HG03521 (cell line): ENCODE measurements around the gene FOSL2.

Experiments used
- ATAC-seq: cut with Tn5 transposase; IDR thresholded peaks from one replicate; pipeline ENCODE4 v1.9.1; 2021; ENCODE audit warnings: mild to moderate bottlenecking, moderate library complexity; ENCODE audit not compliant: unreplicated experiment

The FOSL2 gene

GRCh38 chr2:28408764-28409599, 16.3 kb downstream of the FOSL2 start:
- no peak for ATAC-seq

DNA sequence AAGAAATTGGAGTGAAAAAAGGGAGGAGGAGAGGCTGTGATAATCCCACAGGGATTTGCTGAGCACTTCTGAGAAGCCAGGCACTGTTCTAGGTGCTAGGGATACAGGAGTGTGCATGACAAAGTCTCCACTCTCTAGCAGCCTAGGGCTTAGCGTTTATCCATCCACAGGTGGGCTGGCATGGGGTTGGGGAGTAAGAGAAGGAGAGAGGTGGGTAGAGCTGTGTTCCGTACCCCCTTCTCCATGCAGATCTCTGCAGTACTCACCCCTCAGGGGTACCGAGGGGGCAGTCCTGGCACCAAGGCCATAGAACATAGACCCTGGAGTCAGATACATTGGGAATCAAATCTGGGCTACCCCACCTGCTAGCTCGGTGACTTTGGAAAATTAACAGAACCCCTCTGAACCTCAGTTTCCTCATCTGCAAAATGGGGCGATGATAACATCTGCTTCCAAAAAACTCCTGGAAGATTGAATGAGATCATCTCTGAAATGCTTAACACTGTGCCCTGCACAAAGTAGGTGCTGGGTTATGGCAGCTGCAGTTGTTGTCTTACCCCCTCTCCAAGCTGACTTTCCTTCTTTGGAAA, 18.6 kb downstream of the FOSL2 start:
- no peak for ATAC-seq

DNA sequence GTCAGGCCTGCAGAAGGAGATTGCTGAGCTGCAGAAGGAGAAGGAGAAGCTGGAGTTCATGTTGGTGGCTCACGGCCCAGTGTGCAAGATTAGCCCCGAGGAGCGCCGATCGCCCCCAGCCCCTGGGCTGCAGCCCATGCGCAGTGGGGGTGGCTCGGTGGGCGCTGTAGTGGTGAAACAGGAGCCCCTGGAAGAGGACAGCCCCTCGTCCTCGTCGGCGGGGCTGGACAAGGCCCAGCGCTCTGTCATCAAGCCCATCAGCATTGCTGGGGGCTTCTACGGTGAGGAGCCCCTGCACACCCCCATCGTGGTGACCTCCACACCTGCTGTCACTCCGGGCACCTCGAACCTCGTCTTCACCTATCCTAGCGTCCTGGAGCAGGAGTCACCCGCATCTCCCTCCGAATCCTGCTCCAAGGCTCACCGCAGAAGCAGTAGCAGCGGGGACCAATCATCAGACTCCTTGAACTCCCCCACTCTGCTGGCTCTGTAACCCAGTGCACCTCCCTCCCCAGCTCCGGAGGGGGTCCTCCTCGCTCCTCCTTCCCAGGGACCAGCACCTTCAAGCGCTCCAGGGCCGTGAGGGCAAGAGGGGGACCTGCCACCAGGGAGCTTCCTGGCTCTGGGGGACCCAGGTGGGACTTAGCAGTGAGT, 19.4 kb downstream of the FOSL2 start:
- no peak for ATAC-seq

DNA sequence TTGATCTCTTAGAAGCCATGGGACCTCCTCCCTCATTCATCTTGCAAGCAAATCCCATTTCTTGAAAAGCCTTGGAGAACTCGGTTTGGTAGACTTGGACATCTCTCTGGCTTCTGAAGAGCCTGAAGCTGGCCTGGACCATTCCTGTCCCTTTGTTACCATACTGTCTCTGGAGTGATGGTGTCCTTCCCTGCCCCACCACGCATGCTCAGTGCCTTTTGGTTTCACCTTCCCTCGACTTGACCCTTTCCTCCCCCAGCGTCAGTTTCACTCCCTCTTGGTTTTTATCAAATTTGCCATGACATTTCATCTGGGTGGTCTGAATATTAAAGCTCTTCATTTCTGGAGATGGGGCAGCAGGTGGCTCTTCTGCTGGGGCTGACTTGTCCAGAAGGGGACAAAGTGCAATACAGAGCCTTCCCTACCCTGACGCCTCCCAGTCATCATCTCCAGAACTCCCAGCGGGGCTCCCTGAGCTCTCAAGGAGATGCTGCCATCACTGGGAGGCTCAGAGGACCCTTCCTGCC, 20.0 kb downstream of the FOSL2 start:
- ATAC-seq, result no peak

- ATAC-seq, result no peak
These were observed 20.7 kb downstream of the FOSL2 start for GRCh38 chr2:28413152-28413898.

DNA sequence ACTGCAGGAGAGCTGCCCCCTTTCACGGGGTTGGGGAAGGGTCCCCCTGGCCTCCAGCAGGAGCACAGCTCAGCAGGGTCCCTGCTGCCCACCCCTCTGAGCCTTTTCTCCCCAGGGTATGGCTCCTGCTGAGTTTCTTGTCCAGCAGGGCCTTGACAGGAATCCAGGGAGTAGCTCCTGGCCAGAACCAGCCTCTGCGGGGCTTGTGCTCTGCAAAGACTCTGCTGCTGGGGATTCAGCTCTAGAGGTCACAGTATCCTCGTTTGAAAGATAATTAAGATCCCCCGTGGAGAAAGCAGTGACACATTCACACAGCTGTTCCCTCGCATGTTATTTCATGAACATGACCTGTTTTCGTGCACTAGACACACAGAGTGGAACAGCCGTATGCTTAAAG, 21.2 kb downstream of the FOSL2 start:
- ATAC-seq, result no peak

DNA sequence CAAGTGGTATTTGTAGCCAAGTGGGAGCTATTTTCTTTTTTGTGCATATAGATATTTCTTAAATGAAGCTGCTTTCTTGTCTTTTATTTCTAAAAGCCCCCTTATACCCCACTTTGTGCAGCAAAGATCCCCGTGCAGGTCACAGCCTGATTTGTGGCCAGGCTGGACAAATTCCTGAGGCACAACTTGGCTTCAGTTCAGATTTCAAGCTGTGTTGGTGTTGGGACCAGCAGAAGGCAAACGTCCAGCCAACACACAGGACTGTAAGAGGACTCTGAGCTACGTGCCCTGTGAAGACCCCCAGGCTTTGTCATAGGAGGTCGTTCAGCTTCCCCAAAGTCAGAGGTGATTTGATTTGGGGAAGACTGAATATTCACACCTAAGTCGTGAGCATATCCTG, 21.9 kb downstream of the FOSL2 start:
- ATAC-seq, result no peak

DNA sequence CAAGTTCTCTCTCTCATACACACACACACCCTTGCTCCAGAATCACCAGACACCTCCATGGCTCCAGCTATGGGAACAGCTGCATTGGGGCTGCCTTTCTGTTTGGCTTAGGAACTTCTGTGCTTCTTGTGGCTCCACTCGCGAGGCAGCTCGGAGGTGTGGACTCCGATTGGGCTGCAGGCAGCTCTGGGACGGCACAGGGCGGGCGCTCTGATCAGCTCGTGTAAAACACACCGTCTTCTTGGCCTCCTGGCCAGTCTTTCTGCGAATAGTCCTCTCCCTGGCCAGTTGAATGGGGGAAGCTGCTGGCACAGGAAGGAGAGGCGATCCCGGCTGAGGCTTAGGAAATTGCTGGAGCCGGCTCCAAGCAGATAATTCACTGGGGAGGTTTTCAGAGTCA, 22.4 kb downstream of the FOSL2 start:
- ATAC-seq, result no peak

- ATAC-seq, result no peak
These were observed 23.1 kb downstream of the FOSL2 start for GRCh38 chr2:28415715-28416114.

GRCh38 chr2:28419003-28419402, 26.3 kb downstream of the FOSL2 start:
- ATAC-seq, result no peak

DNA sequence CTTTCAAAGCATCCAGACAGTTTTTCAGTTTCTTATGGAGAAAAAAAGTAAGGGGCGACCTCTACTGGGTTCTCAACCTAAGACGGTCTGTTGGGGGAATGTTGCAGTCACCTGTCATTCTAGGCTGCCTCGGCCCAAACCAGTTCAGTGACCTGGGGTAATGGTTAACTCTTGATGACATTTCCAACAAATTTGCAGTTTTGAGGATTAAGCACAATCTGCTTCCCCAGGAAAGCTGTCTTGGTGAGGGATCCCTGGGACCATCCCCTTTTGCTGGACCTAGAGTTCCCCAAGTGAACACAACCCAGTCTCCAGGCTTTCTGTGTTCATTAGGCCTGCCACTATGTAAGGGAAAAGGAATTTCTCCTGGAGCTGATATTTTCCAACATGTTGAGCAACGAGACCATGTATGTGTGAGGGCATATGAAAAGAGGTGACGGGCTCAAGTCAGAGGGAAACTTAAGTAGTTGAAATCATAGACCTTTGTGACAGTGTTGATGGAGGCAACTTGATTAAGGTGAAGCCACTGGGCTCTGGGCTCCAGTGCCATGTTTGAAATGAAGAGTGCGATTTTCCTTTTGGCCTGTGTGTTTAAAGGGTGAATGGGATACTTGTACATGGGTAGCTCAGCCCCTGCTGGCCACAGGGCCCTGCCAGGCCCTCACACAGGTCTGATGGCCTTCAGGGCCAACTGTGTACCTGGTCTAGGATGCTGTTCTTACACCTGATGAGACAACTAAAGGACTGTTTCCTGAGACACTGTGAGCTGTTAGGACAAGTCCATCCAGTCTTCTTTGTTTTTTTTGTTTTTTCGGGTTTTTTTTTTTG, 27.0 kb downstream of the FOSL2 start:
- ATAC-seq, result no peak

DNA sequence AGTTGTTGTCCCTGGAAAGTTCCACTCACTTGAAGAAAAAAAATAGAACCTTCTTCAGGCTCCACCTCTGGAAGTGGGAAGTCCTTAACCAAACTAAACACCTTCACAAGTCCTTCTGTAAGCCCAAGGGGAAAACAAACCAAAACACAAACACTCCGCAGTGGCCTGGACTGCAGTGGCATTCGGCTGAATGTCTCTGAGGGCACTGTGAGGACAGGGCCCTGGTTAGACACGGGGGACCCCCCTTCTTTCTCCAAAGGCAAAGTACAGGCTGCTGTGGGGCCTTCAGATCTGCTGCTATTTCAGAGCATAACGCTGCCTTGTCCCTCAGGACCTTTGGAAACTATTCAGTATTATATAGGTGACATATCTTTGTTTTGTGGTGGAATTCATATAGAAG, 28.1 kb downstream of the FOSL2 start:
- no peak for ATAC-seq

DNA sequence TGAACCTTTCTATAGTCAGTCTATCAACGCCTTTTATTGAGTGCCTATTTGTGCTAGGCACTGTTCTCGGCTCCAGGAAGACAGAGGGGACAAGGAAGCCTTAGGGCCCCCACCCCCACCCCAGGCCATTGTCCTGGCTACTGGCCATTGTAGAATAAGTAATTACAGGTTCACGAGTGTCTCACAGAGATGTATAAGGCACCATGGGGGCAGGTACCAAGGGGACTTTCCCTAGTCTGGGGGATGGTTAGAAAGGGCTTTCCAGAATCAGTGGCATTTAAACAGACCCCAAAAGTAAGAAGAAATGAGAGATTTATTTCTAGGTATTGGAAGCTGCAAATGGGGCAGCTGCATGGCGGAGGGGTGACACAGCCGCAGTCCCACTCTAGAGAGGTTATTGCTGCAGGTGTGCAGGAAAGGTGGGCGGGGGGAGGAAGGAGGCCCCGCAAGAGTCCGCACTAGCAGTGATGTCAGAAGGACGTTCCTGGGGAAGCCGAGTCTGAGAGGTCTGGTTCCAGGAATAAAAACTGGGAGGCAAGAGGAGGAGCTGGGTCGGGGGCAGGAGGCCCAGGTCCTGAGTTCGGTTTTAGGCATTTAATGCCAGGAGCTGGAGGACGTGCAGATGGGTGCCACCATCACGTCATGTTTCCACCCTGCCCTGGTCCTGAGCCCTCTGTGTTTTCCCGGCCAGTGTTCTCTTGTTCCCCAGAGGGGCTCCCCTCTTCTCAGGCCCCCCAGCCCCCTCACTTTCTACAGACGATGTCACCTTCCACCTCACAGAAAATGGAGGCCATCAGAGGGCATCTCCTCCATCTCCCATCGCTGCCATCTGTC, 30.5 kb downstream of the FOSL2 start:
- no peak for ATAC-seq

DNA sequence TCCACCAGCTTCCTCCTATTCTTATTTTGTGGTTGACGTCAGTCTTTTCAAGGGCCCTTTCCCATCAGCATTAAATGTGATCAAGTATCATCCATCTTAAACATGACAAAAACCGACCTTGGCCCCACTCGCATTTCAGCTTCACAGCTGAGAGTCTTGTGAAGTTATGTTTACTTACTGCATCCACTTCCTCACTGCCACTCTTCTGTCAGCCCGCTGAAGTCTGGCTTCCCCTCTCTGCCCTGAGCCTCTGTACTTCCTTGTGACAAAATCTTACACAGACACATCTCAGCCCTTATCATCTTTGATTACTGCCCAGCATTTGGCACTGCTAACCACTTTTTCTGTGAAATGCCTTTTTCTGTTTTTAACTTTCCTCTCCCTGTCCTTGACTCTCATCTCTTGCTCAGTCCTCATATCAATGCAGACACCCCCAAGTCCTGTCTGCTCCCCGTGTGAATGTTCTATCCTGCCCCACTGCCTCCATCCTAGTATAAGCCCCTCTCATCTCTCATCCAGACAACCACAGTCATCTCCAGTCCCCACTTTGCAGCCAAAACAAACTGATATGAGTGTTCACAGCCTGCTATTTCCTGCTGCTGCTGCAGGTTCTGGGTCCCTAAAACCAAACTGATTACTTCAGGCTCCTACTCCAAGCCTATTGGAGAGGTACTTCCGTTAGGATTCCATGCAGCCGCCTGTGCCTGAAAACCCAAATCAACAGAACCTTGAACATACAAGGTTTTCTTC, 31.4 kb downstream of the FOSL2 start:
- ATAC-seq, result no peak

DNA sequence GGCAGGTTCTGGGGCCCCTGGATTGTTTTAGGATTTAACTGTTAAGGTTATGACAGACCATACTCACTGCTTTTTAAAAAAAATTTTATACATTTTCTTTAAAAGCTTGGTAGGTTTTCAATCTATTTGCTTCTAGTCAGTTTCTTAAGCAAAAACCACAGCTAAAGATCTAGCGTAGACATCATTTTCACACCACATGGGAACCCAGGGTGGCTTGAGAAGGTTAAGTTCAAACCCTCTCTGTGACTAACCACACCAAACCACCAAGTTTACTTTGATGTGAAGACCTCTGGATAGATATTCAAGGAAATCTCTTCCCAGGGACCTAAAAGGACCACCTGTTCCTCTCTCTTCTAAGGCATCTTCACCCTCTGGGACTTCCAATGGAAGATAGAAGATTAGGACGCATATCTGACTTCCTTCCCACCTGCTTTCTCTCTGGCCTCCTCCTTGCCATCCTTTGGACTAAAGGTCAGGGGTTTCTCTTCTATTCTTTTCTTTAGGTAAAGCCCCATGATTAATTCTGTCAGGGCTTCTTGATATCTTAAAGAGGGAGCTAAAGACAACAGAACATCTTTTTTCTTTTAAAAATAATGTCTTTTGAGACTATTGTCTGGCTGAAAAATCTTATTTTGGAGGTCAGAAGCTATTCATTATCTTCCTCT, 32.3 kb downstream of the FOSL2 start:
- no peak for ATAC-seq

GRCh38 chr2:28425464-28425835, 32.8 kb downstream of the FOSL2 start:
- ATAC-seq, result no peak

- no peak for ATAC-seq
These were observed 35.2 kb downstream of the FOSL2 start for GRCh38 chr2:28427741-28428415.

- ATAC-seq, result no peak
These were observed 35.8 kb downstream of the FOSL2 start for GRCh38 chr2:28428486-28428885.
